Measurements from ENCODE around the gene NMRK2.

GRCh38 chr19:3914199-3914598, 18.7 kb upstream of the NMRK2 start:
- TF ChIP-seq POLR2AphosphoS5 (IDR thresholded peaks at IDR 0.05; ENCODE audit: low read depth, low read length) (no peak), POLR2A (IDR thresholded peaks at IDR 0.05; ENCODE audit: low read depth, low read length) (no peak), TAF1 (IDR thresholded peaks at IDR 0.05; ENCODE audit: low read depth, low read length) (no peak)

Measured in GM12891 (cell line).